OCI-LY7 (cell line): ENCODE results near the gene PPARG. TPM values are rescaled to one million over a fixed set of nuclear protein-coding genes. Genes with fewer than 3 reads are reported as not detected.
"Not testable (repeated sequence)": the region's sequence is repeated elsewhere in the genome, so short reads cannot be mapped to it uniquely, and the experiment has no call there.

Experiments
- BruUV-seq: library from RNA; stranded (reverse); fragments of 400-500 nt; replicated peaks from 2 replicates; lab custom pipeline; 2021; lab: Mats Ljungman, UMichigan
- CTCF ChIA-PET: fragments of 300-600 bp; sonication (Branson Sonifier 250); formaldehyde crosslinking; loops from one replicate; lab custom pipeline; 2022; ENCODE audit warnings: antibody characterized with exemption; ENCODE audit not compliant: unreplicated experiment; lab: Charles Lee
- POLR2A ChIA-PET: fragments of 300-600 bp; sonication (Branson Sonifier 250); formaldehyde crosslinking; loops from one replicate; lab custom pipeline; 2022; ENCODE audit warnings: antibody characterized with exemption; lab: Charles Lee
- DNase-seq: peaks from one replicate; pipeline ENCODE4 v3.0.0-alpha.2; 2015; ENCODE audit warnings: low spot score
- H2AFZ ChIP-seq: fragments of 200-600 bp; sonication (generic), shearing (Covaris generic); 2 replicates; pipeline ENCODE4 v1.6.1; 2014; ENCODE audit warnings: mild to moderate bottlenecking, antibody characterized with exemption, low read length, moderate library complexity
- H3K27ac ChIP-seq: fragments of 200-600 bp; sonication (generic); 2 replicates; pipeline ENCODE4 v1.5.1; 2014; ENCODE audit warnings: mixed run types, low read depth, mild to moderate bottlenecking, moderate library complexity, low read length, inconsistent platforms; ENCODE audit not compliant: poor library complexity, severe bottlenecking
- H3K36me3 ChIP-seq: fragments of 200-600 bp; sonication (generic); 2 replicates; pipeline ENCODE4 v1.6.1; 2014; ENCODE audit warnings: mild to moderate bottlenecking, antibody characterized with exemption, low read length, moderate library complexity, mixed read lengths; ENCODE audit not compliant: insufficient read depth
- H3K4me1 ChIP-seq: fragments of 200-600 bp; sonication (generic); 2 replicates; pipeline ENCODE4 v1.5.1; 2014; ENCODE audit warnings: mild to moderate bottlenecking, low read length; ENCODE audit not compliant: insufficient read depth, poor library complexity, severe bottlenecking
- H3K4me2 ChIP-seq: fragments of 200-600 bp; sonication (generic); 2 replicates; pipeline ENCODE4 v1.6.1; 2014; ENCODE audit warnings: mild to moderate bottlenecking, low read length
- H3K4me3 ChIP-seq: fragments of 200-600 bp; sonication (generic); 2 replicates; pipeline ENCODE4 v1.5.1; 2014; ENCODE audit warnings: mild to moderate bottlenecking, low read depth, low read length; ENCODE audit not compliant: poor library complexity, severe bottlenecking
- H3K79me2 ChIP-seq: fragments of 200-600 bp; sonication (generic); 2 replicates; pipeline ENCODE4 v1.6.1; 2016; ENCODE audit warnings: low read depth, mild to moderate bottlenecking, low read length, moderate library complexity, mixed read lengths; ENCODE audit not compliant: insufficient read depth
- H3K9me2 ChIP-seq: fragments of 200-600 bp; sonication (generic); 2 replicates; pipeline ENCODE4 v1.6.1; 2016; ENCODE audit warnings: mild to moderate bottlenecking, low read length, mixed read lengths; ENCODE audit not compliant: insufficient read depth
- H3K9me3 ChIP-seq: fragments of 200-600 bp; sonication (generic); 2 replicates; pipeline ENCODE4 v1.6.1; 2014; ENCODE audit warnings: mild to moderate bottlenecking, mixed run types, low read length, mixed read lengths
- H4K20me1 ChIP-seq: fragments of 200-600 bp; sonication (generic); 2 replicates; pipeline ENCODE4 v1.6.1; 2014; ENCODE audit warnings: mild to moderate bottlenecking, antibody characterized with exemption, low read length, moderate library complexity, mixed read lengths; ENCODE audit not compliant: insufficient read depth
- CTCF ChIP-seq: fragments of 200-600 bp; sonication (generic); conservative IDR thresholded peaks from 2 replicates; pipeline ENCODE4 v1.5.1; 2014; ENCODE audit warnings: mild to moderate bottlenecking, antibody characterized with exemption, low read length, moderate library complexity, mixed read lengths
- EZH2phosphoT487 ChIP-seq: fragments of 200-600 bp; sonication (generic); IDR thresholded peaks from 2 replicates; pipeline ENCODE4 v1.6.1; 2018; ENCODE audit warnings: low read depth, borderline replicate concordance, mild to moderate bottlenecking, mixed run types, antibody characterized with exemption, low read length, moderate library complexity, mixed read lengths
- intact Hi-C: fragments of 100-400 bp; cut with micrococcal nuclease; formaldehyde crosslinking; loops from one replicate; pipeline ENCODE4 v1.10.0; 2022; ENCODE audit not compliant: unreplicated experiment
- total RNA-seq, 2 experiments: library from RNA; depleted of rRNA in 1 of 2; stranded (reverse); fragments of >200 nt in 1 of 2; shearing (Covaris generic) in 1 of 2; gene quantifications; 2 replicates each; pipeline ENCODE4 v1.2.3, GENCODE V29; 2014 to 2022

The PPARG gene
- total RNA-seq, 2 experiments from 2014 or later: not detected

- Histone ChIP-seq H3K4me3 (no peak overlapping the region), H3K27ac (no peak overlapping the region), H3K9me2 (no peaks in the 10 kb centered on the region), H3K4me2 (no peak overlapping the region), H3K36me3 (no peaks in the 10 kb centered on the region), H3K4me1 (no peaks in the 10 kb centered on the region), H3K79me2 (no peaks in the 10 kb centered on the region), H4K20me1 (no peaks in the 10 kb centered on the region), H3K9me3 (no peaks in the 10 kb centered on the region), H2AFZ (no peak overlapping the region)
- TF ChIP-seq EZH2phosphoT487: no peak
- TF ChIP-seq CTCF: no peak
- intact Hi-C loops: loop anchor here (5.0 kb wide), 1 partner anchor 285 kb away; no protein-coding TSS in a partner anchor
- ChIA-PET POLR2A (no interaction called here), CTCF (no interaction called here)
- no TSS peak for BruUV-seq
- DNase-seq: no peak
Observed at GRCh38 chr3:12477256-12477655, 188.4 kb downstream of the PPARG start.

- no TSS peak for BruUV-seq
Observed at GRCh38 chr3:12478326-12478725, 189.5 kb downstream of the PPARG start.

GRCh38 chr3:12479198-12479597, 190.3 kb downstream of the PPARG start:
- ChIA-PET POLR2A (interaction anchor here (0.6 kb wide), 1 partner anchor 18 kb away, joined by 3 read pairs; no protein-coding TSS in a partner anchor), CTCF (interaction anchor here (1.2 kb wide), 1 partner anchor 344 kb away, joined by 10 read pairs; no protein-coding TSS in a partner anchor)
- DNase-seq, H3K4me3 ChIP-seq, H3K36me3 ChIP-seq, H4K20me1 ChIP-seq, H3K9me3 ChIP-seq, BruUV-seq, H3K27ac ChIP-seq, H2AFZ ChIP-seq, H3K79me2 ChIP-seq, H3K9me2 ChIP-seq, H3K4me2 ChIP-seq: not testable (repeated sequence)
- intact Hi-C loops: loop anchor here (5.0 kb wide), 1 partner anchor 287 kb away; no protein-coding TSS in a partner anchor
- H3K4me1 ChIP-seq: peaks cover 15% of the 10 kb centered on the region

More at GRCh38 chr3:12478326-12478725, 189.5 kb downstream of the PPARG start:
- no peak for DNase-seq
- POLR2A ChIA-PET: interaction anchor here (0.6 kb wide), 1 partner anchor 165 kb away, joined by 3 read pairs; no protein-coding TSS in a partner anchor
- TF ChIP-seq EZH2phosphoT487 (no peak), CTCF (no peak)
- CTCF ChIA-PET: no interaction called here
- Histone ChIP-seq H3K9me2 (no peaks in the 10 kb centered on the region), H3K4me2 (no peak overlapping the region), H3K36me3 (no peaks in the 10 kb centered on the region), H4K20me1 (no peaks in the 10 kb centered on the region), H3K79me2 (no peaks in the 10 kb centered on the region), H3K9me3 (no peaks in the 10 kb centered on the region), H3K4me1 (peaks cover 8% of the 10 kb centered on the region), H2AFZ (no peak overlapping the region), H3K4me3 (no peak overlapping the region), H3K27ac (no peak overlapping the region)
- intact Hi-C loops: loop anchor here (5.0 kb wide), 1 partner anchor 286 kb away; no protein-coding TSS in a partner anchor
